ENCODE data around the gene NPIPA7.
"Not testable (repeated sequence)": the region's sequence is repeated elsewhere in the genome, so short reads cannot be mapped to it uniquely, and the experiment has no call there.

Gene NPIPA7

GRCh38 chr16:16378840-16379239, at the start of gene NPIPA7:
NPIPA7 (plus strand) TSS chr16:16379140; CDS start chr16:16379245, 105 bp downstream.
- not testable (repeated sequence) for FAIRE-seq

- FAIRE-seq: not testable (repeated sequence)
These were observed 47.5 kb upstream of the NPIPA7 start for GRCh38 chr16:16331466-16331865.

GRCh38 chr16:16357556-16357955, 21.4 kb upstream of the NPIPA7 start:
- FAIRE-seq: not testable (repeated sequence)

GRCh38 chr16:16358539-16359240, 20.2 kb upstream of the NPIPA7 start:
- not testable (repeated sequence) for FAIRE-seq

GRCh38 chr16:16363595-16363994, 15.3 kb upstream of the NPIPA7 start:
- FAIRE-seq: not testable (repeated sequence)

- not testable (repeated sequence) for FAIRE-seq
These were observed 14.8 kb upstream of the NPIPA7 start for GRCh38 chr16:16364100-16364499.

- not testable (repeated sequence) for FAIRE-seq
These were observed 14.2 kb upstream of the NPIPA7 start for GRCh38 chr16:16364701-16365100.

- FAIRE-seq: not testable (repeated sequence)
These were observed 13.6 kb upstream of the NPIPA7 start for GRCh38 chr16:16365319-16365718.

- not testable (repeated sequence) for FAIRE-seq
These were observed 13.1 kb upstream of the NPIPA7 start for GRCh38 chr16:16365851-16366250.

GRCh38 chr16:16366552-16367284, 12.2 kb upstream of the NPIPA7 start:
- FAIRE-seq: not testable (repeated sequence)

- not testable (repeated sequence) for FAIRE-seq
These were observed 11.7 kb upstream of the NPIPA7 start for GRCh38 chr16:16367285-16367628.

GRCh38 chr16:16369081-16369856, 9.7 kb upstream of the NPIPA7 start:
- not testable (repeated sequence) for FAIRE-seq

GRCh38 chr16:16371136-16371735, 7.7 kb upstream of the NPIPA7 start:
- not testable (repeated sequence) for FAIRE-seq

- not testable (repeated sequence) for FAIRE-seq
These were observed 4.7 kb upstream of the NPIPA7 start for GRCh38 chr16:16374192-16374591.

- FAIRE-seq: not testable (repeated sequence)
These were observed 20.7 kb downstream of the NPIPA7 start for GRCh38 chr16:16399685-16400084.

GRCh38 chr16:16402333-16402732, 23.4 kb downstream of the NPIPA7 start:
- FAIRE-seq: not testable (repeated sequence)

GRCh38 chr16:16404283-16404682, 25.3 kb downstream of the NPIPA7 start:
- FAIRE-seq: not testable (repeated sequence)

- not testable (repeated sequence) for FAIRE-seq
These were observed 26.5 kb downstream of the NPIPA7 start for GRCh38 chr16:16405421-16405820.

- not testable (repeated sequence) for FAIRE-seq
These were observed 29.5 kb downstream of the NPIPA7 start for GRCh38 chr16:16408430-16408829.

- FAIRE-seq: not testable (repeated sequence)
These were observed 34.8 kb downstream of the NPIPA7 start for GRCh38 chr16:16413773-16414172.

- FAIRE-seq: not testable (repeated sequence)
These were observed 38.1 kb downstream of the NPIPA7 start for GRCh38 chr16:16417071-16417470.

GRCh38 chr16:16417914-16418544, 39.1 kb downstream of the NPIPA7 start:
- FAIRE-seq: not testable (repeated sequence)
